Stimulated activated CD8-positive, alpha-beta memory T cell treated with anti-CD3 and anti-CD28 coated beads, Interleukin-4, amount 100 ng/mL, for 24 hours (primary cell): ENCODE data around the gene PDE4B.

ENCODE experiments used
- DNase-seq: peaks from one replicate; pipeline ENCODE4 v3.0.0-alpha.2; 2020; ENCODE audit warnings: low read depth

PDE4B gene

GRCh38 chr1:66266350-66266749 lies 473.7 kb downstream of the PDE4B start:
- no peak for DNase-seq

GRCh38 chr1:66266756-66267155 lies 474.1 kb downstream of the PDE4B start:
- DNase-seq: no peak

- DNase-seq: no peak
Observed at GRCh38 chr1:66267201-66267940, 474.7 kb downstream of the PDE4B start.

- no peak for DNase-seq
Observed at GRCh38 chr1:66269222-66269621, 476.5 kb downstream of the PDE4B start.

GRCh38 chr1:66270119-66270812 lies 477.6 kb downstream of the PDE4B start:
- DNase-seq: no peak

GRCh38 chr1:66271216-66271903 lies 478.7 kb downstream of the PDE4B start:
- no peak for DNase-seq

GRCh38 chr1:66271904-66272254 lies 479.2 kb downstream of the PDE4B start:
- no peak for DNase-seq

- DNase-seq: no peak
Observed at GRCh38 chr1:66273656-66274055, 481.0 kb downstream of the PDE4B start.

- DNase-seq: no peak
Observed at GRCh38 chr1:66274634-66275033, 481.9 kb downstream of the PDE4B start.

GRCh38 chr1:66275083-66275482 lies 482.4 kb downstream of the PDE4B start:
- DNase-seq: no peak

GRCh38 chr1:66275601-66276023 lies 482.9 kb downstream of the PDE4B start:
- no peak for DNase-seq

GRCh38 chr1:66276218-66276617 lies 483.5 kb downstream of the PDE4B start:
- no peak for DNase-seq

GRCh38 chr1:66278260-66279021 lies 485.7 kb downstream of the PDE4B start:
- no peak for DNase-seq

- DNase-seq: no peak
Observed at GRCh38 chr1:66281808-66282207, 489.1 kb downstream of the PDE4B start.

- peak; percentile 29 for DNase-seq
Observed at GRCh38 chr1:66282343-66282852, 489.7 kb downstream of the PDE4B start.

- DNase-seq: no peak
Observed at GRCh38 chr1:66282891-66283621, 490.4 kb downstream of the PDE4B start.

GRCh38 chr1:66283622-66284041 lies 490.9 kb downstream of the PDE4B start:
- DNase-seq: no peak

GRCh38 chr1:66284746-66285145 lies 492.1 kb downstream of the PDE4B start:
- DNase-seq: no peak

GRCh38 chr1:66285618-66286270 lies 493.0 kb downstream of the PDE4B start:
- no peak for DNase-seq

- no peak for DNase-seq
Observed at GRCh38 chr1:66286307-66286706, 493.6 kb downstream of the PDE4B start.

- DNase-seq: no peak
Observed at GRCh38 chr1:66288048-66288447, 495.4 kb downstream of the PDE4B start.
